Neural cell (in vitro differentiated cells): ENCODE measurements around the gene WARS2.

ENCODE experiments used
- CTCF ChIP-seq: fragments of 450-650 bp; IDR thresholded peaks from 2 replicates; pipeline ENCODE4 v1.5.1; 2014; ENCODE audit warnings: antibody characterized with exemption, mild to moderate bottlenecking, moderate library complexity; ENCODE audit not compliant: poor library complexity, severe bottlenecking
- EP300 ChIP-seq: fragments of 450-650 bp; conservative IDR thresholded peaks from 2 replicates; pipeline ENCODE4 v1.6.1; 2014; ENCODE audit warnings: antibody characterized with exemption, mild to moderate bottlenecking, moderate library complexity; ENCODE audit not compliant: poor library complexity, severe bottlenecking
- REST ChIP-seq: IDR thresholded peaks from 2 replicates; pipeline ENCODE4 v1.6.1; 2012; ENCODE audit warnings: borderline replicate concordance

- no peak for TF ChIP-seq CTCF
- TF ChIP-seq EP300, result no peak
- TF ChIP-seq REST, result no peak
Observed at GRCh38 chr1:118989878-118990378, 150.5 kb downstream of the WARS2 start.
